ENCODE measurements around the gene SLC24A3. TPM values are rescaled to one million over a fixed set of nuclear protein-coding genes. Genes with fewer than 3 reads are reported as not detected.

SLC24A3 gene
- total RNA-seq, 8 experiments from 2014 or later = 0.13 to 13.3 (median 7.0) TPM

DNA sequence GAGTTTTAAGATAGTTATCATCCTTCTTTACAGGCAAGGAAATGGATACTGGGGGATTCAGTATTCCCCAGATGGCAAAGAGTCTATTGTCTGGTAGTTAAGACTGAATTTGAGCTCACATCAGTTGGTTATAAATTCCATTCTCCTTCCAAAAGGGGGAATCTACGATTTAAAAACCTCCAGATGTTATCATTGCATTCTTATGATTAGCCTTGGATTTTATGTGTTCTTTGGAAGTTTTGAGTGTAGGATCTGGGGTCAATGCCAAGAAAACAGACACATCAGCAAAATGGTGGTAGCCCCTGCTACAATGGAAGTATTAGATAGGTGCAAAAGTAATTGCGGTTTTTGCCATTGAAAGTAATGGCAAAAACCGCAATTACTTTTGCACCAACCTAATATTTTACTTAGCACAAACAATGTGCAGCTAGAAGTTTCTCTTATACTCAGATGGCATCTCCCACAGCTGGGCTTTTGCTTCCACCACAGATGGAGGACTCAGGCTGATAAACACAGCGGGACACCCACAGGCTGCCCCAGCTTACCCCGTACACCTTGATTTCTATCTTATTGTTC is 377.4 kb downstream of the SLC24A3 start:
- 50 to 93% (median 90%) methylated on average over 2 to 4 of the region's 5 CpGs; no CpG with 5 or more reads in 3 of the 10 experiments for WGBS, 10 experiments
- no peak for ATAC-seq (replicated peaks in 6 of 8)

DNA sequence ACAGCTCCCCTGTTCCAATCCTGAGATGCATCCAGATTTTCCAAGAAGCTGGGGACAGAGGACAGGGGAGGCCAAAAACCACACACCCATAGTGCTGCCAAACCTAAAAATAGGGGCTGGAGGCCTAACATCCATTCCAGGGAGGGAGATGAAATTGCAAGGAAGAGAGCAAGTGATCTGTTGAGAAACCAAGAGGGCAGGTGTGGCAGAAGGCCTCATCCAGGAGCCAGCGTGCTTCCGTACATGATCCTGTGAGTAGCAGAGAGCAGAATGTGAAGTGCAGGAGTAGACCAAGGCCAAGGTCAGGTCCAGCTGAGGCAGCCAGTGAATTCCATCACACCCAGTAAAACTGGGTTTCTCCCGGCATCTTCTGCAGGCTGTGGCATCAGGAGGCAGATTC is 377.9 kb downstream of the SLC24A3 start:
- Histone ChIP-seq H3K4me1 (replicated peaks in 1 of 2) (no peaks in the 10 kb centered on the region), H3K27ac (no peak overlapping the region), H3K4me3 (no peak overlapping the region)
- 100% methylated on average over 2 of the region's 3 CpGs; no CpG with 5 or more reads in 9 of the 10 experiments for WGBS, 10 experiments
- in situ Hi-C loops (cut with MboI; ENCODE audit: low pct_unique_long_range_greater_than_20kb in 2 of 9, low sequenced_read_pairs in 9 of 9, unreplicated experiment in 9 of 9) = loop anchor here in 3 of 9 experiments (25.0 kb wide), 1 partner anchor 378 kb away; the partner anchor contains the start of gene SLC24A3 (in 3 of the 3)
- ATAC-seq (replicated peaks in 6 of 8) = no peak

More for the DNA sequence above, 377.4 kb downstream of the SLC24A3 start:
- Histone ChIP-seq H3K27ac (no peak overlapping the region), H3K4me3 (no peak overlapping the region), H3K4me1 (replicated peaks in 1 of 2) (no peaks in the 10 kb centered on the region)
- in situ Hi-C loops (cut with MboI; ENCODE audit: low pct_unique_long_range_greater_than_20kb in 2 of 9, low sequenced_read_pairs in 9 of 9, unreplicated experiment in 9 of 9) = loop anchor here in 4 of 9 experiments (10.0 to 25.0 kb wide), 2 partner anchors 378 to 385 kb away; partner anchors contain the start of gene SLC24A3 (in 3 of the 4)

- H3K27ac ChIP-seq = no peak overlapping the region
- no peak for ATAC-seq (replicated peaks in 6 of 8)
- no peaks in the 10 kb centered on the region for H3K4me1 ChIP-seq (replicated peaks in 1 of 2)
- H3K4me3 ChIP-seq = no peak overlapping the region
- in situ Hi-C loops (cut with MboI; ENCODE audit: low pct_unique_long_range_greater_than_20kb in 2 of 9, low sequenced_read_pairs in 9 of 9, unreplicated experiment in 9 of 9) = loop anchor here in 3 of 9 experiments (25.0 kb wide), 1 partner anchor 381 kb away; the partner anchor contains the start of gene SLC24A3 (in 3 of the 3)
- 54 to 100% (median 84%) methylated on average over 1 to 7 of the region's 7 CpGs; no CpG with 5 or more reads in 4 of the 10 experiments for WGBS, 10 experiments
Measured at GRCh38 chr20:19593762-19594161, 381.3 kb downstream of the SLC24A3 start.

DNA sequence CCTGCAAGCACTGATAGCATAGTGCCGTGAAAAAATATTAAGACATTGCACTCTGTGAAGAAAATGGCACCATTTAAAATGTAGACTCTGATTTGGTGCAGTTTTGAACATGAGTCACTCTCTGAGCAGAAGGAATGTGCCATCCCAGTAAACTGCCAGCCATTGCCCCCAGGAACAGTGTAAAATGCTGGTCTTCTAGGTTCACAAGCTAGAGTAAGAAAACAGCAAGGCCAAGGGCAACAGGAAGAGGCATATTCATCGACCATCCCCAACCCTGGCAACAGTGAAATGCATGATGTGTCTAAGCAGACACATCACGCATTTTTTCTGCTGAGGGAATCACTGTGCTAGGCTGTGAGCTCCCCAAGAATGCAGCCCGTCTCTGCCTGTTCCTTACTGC is 382.5 kb downstream of the SLC24A3 start:
- Histone ChIP-seq H3K4me1 (replicated peaks in 1 of 2) (no peaks in the 10 kb centered on the region), H3K4me3 (no peak overlapping the region), H3K27ac (no peak overlapping the region)
- WGBS, 10 experiments = 29 to 86% (median 60%) methylated on average over 1 to 4 of the region's 4 CpGs; no CpG with 5 or more reads in 3 of the 10 experiments
- no peak for ATAC-seq (replicated peaks in 6 of 8)
- in situ Hi-C loops (cut with MboI; ENCODE audit: low pct_unique_long_range_greater_than_20kb in 2 of 9, low sequenced_read_pairs in 9 of 9, unreplicated experiment in 9 of 9) = loop anchor here in 3 of 9 experiments (25.0 kb wide), 1 partner anchor 383 kb away; the partner anchor contains the start of gene SLC24A3 (in 3 of the 3)

DNA sequence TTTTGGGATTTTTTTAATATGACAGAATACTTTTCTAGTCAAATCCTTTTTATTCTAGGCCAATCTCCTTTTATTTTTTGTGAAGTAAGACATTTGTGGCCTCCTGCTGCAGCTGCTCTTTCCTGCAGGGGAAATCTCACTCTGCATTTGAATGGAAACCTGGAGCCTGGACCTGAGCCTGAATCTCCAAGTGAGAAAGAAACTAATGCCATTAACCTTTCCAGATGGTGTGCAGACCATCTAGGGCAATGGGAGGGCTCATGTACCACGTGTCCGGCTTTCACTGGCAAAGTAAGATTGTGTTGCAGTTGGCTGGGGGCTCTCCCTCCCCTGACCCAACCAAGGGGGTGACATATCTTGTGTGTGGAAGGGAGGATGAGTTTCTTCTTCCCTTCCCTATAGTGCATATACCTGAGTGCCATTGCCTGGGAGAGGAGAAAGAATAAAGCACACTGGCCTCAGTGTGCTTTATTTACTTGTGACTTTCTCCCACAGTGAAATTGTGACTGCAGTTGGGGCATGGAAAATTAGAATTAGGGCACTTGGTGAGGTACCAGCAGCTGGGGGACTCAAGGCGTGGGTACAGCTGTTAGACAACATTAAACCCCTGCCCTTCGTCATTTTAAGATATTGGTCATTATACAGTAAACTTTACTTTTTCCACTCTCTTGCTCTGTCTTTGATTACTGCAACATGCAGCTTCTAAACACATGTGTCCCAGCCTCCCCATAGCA is 385.8 kb downstream of the SLC24A3 start:
- Histone ChIP-seq H3K4me3 (no peak overlapping the region), H3K4me1 (replicated peaks in 1 of 2) (no peaks in the 10 kb centered on the region), H3K27ac (no peak overlapping the region)
- ATAC-seq (replicated peaks in 6 of 8) = no peak
- WGBS, 10 experiments = 18 to 50% (median 42%) methylated on average over 1 to 4 of the region's 4 CpGs; no CpG with 5 or more reads in 3 of the 10 experiments
- in situ Hi-C loops (cut with MboI; ENCODE audit: low pct_unique_long_range_greater_than_20kb in 2 of 9, low sequenced_read_pairs in 9 of 9, unreplicated experiment in 9 of 9) = loop anchor here in 3 of 9 experiments (25.0 kb wide), 1 partner anchor 386 kb away; the partner anchor contains the start of gene SLC24A3 (in 3 of the 3)

GRCh38 chr20:19599200-19599599 is 386.8 kb downstream of the SLC24A3 start:
- in situ Hi-C loops (cut with MboI; ENCODE audit: low pct_unique_long_range_greater_than_20kb in 2 of 9, low sequenced_read_pairs in 9 of 9, unreplicated experiment in 9 of 9) = loop anchor here in 3 of 9 experiments (25.0 kb wide), 1 partner anchor 387 kb away; the partner anchor contains the start of gene SLC24A3 (in 3 of the 3)
- WGBS, 10 experiments = 90 to 100% (median 100%) methylated on average over 1 to 9 of the region's 20 CpGs; no CpG with 5 or more reads in 5 of the 10 experiments
- Histone ChIP-seq H3K27ac (no peak overlapping the region), H3K4me3 (no peak overlapping the region), H3K4me1 (replicated peaks in 1 of 2) (no peaks in the 10 kb centered on the region)
- no peak for ATAC-seq (replicated peaks in 6 of 8)

GRCh38 chr20:19600042-19600441 is 387.6 kb downstream of the SLC24A3 start:
- no peaks in the 10 kb centered on the region for H3K4me1 ChIP-seq (replicated peaks in 1 of 2)
- no peak for ATAC-seq (replicated peaks in 6 of 8)
- no peak overlapping the region for H3K4me3 ChIP-seq
- 23 to 100% (median 80%) methylated on average over 1 to 5 of the region's 7 CpGs for WGBS, 10 experiments
- H3K27ac ChIP-seq = no peak overlapping the region
- in situ Hi-C loops (cut with MboI; ENCODE audit: low pct_unique_long_range_greater_than_20kb in 2 of 9, low sequenced_read_pairs in 9 of 9, unreplicated experiment in 9 of 9) = loop anchor here in 1 of 9 experiments (25.0 kb wide), 1 partner anchor 388 kb away; the partner anchor contains the start of gene SLC24A3

GRCh38 chr20:19601126-19601810 is 388.8 kb downstream of the SLC24A3 start:
- peaks cover 0 to 6% of the 10 kb centered on the region in 2 donors for H3K4me1 ChIP-seq (replicated peaks in 1 of 2)
- no peak overlapping the region for H3K27ac ChIP-seq
- 38 to 100% (median 67%) methylated on average over 1 to 7 of the region's 9 CpGs; no CpG with 5 or more reads in 1 of the 10 experiments for WGBS, 10 experiments
- no peak for ATAC-seq (replicated peaks in 6 of 8)
- in situ Hi-C loops (cut with MboI; ENCODE audit: low pct_unique_long_range_greater_than_20kb in 2 of 9, low sequenced_read_pairs in 9 of 9, unreplicated experiment in 9 of 9) = loop anchor here in 1 of 9 experiments (25.0 kb wide), 1 partner anchor 389 kb away; the partner anchor contains the start of gene SLC24A3
- H3K4me3 ChIP-seq = no peak overlapping the region

GRCh38 chr20:19602675-19603375 is 390.4 kb downstream of the SLC24A3 start:
- H3K4me3 ChIP-seq = no peak overlapping the region
- peak in 3 of 8 experiments; percentile 34 to 44 (median 40) for ATAC-seq (replicated peaks in 6 of 8)
- no peak overlapping the region for H3K27ac ChIP-seq
- in situ Hi-C loops (cut with MboI; ENCODE audit: low pct_unique_long_range_greater_than_20kb in 2 of 9, low sequenced_read_pairs in 9 of 9, unreplicated experiment in 9 of 9) = loop anchor here in 1 of 9 experiments (25.0 kb wide), 1 partner anchor 391 kb away; the partner anchor contains the start of gene SLC24A3
- H3K4me1 ChIP-seq (replicated peaks in 1 of 2) = peaks cover 0 to 9% of the 10 kb centered on the region in 2 donors
- WGBS, 10 experiments = 51 to 100% (median 76%) methylated on average over 1 to 6 of the region's 9 CpGs; no CpG with 5 or more reads in 3 of the 10 experiments

DNA sequence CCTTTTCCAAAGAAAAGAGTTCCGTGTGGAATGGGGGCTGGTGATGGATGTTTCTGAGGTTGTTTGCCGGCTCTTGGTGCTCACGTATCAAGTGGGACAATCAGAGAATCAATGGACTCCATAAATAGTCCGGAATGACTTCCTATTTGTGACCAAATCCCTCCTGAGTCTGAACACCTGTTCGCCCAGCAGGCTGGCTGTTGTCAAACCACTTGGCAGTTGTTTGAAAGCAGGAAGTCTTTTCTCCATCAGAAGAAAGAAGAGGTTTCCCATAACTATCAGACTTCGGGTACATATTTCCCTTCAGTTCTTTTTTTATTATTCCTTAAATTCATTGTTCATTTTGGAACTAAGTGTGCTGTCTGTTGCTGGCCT is 390.9 kb downstream of the SLC24A3 start:
- no peak for ATAC-seq (replicated peaks in 6 of 8)
- peaks cover 0 to 9% of the 10 kb centered on the region in 2 donors for H3K4me1 ChIP-seq (replicated peaks in 1 of 2)
- in situ Hi-C loops (cut with MboI; ENCODE audit: low pct_unique_long_range_greater_than_20kb in 2 of 9, low sequenced_read_pairs in 9 of 9, unreplicated experiment in 9 of 9) = loop anchor here in 1 of 9 experiments (25.0 kb wide), 1 partner anchor 391 kb away; the partner anchor contains the start of gene SLC24A3
- no peak overlapping the region for H3K4me3 ChIP-seq
- 8 to 94% (median 55%) methylated on average over 1 to 4 of the region's 6 CpGs; no CpG with 5 or more reads in 1 of the 10 experiments for WGBS, 10 experiments
- no peak overlapping the region for H3K27ac ChIP-seq

- ATAC-seq (replicated peaks in 6 of 8) = peak in 7 of 8 experiments; percentile 19 to 82 (median 48)
- no peak overlapping the region for H3K27ac ChIP-seq
- 20 to 83% (median 20%) methylated on average over 1 of the region's 1 CpG; no CpG with 5 or more reads in 7 of the 10 experiments for WGBS, 10 experiments
- peaks cover 0 to 9% of the 10 kb centered on the region in 2 donors for H3K4me1 ChIP-seq (replicated peaks in 1 of 2)
- in situ Hi-C loops (cut with MboI; ENCODE audit: low pct_unique_long_range_greater_than_20kb in 2 of 9, low sequenced_read_pairs in 9 of 9, unreplicated experiment in 9 of 9) = loop anchor here in 1 of 9 experiments (25.0 kb wide), 1 partner anchor 394 kb away; the partner anchor contains the start of gene SLC24A3
- no peak overlapping the region for H3K4me3 ChIP-seq
Measured at GRCh38 chr20:19605786-19606485, 393.5 kb downstream of the SLC24A3 start.

Measured in motor neuron (in vitro differentiated cells).